ENCODE measurements around the gene OIP5. TPM values are rescaled to one million over a fixed set of nuclear protein-coding genes. Genes with fewer than 3 reads are reported as not detected.

OIP5 gene
- polyA plus RNA-seq (2013, experiment 1 of 2), result 32.9 TPM
- 32.6 TPM for polyA plus RNA-seq (2013, experiment 2 of 2)

- Histone ChIP-seq H4K91ac (ENCODE audit: low read depth, low read length, poor library complexity) (no peak within 1 kb of the TSS), H3K23ac (ENCODE audit: low read depth, low read length, poor library complexity) (peak within 1 kb of the TSS; percentile 35), H3K14ac (ENCODE audit: low read length) (peak within 1 kb of the TSS; percentile 59), H3K27ac (replicated peaks; ENCODE audit: low read length) (peak within 1 kb of the TSS; percentile 88), H3K18ac (ENCODE audit: low read length) (peak within 1 kb of the TSS; percentile 90), H3K36me3 (replicated peaks in 1 of 2; ENCODE audit: control insufficient read depth in 2 of 2, insufficient read depth in 2 of 2, low read length in 2 of 2) (peaks cover 4 to 31% of the 10 kb centered on the region in 2 donors), H4K8ac (ENCODE audit: low read depth, low read length) (peak within 1 kb of the TSS; percentile 33), H3K4me3 (ENCODE audit: low read length in 2 of 2) (peak within 1 kb of the TSS; percentile 71 to 90), H2BK120ac (ENCODE audit: low read depth, low read length) (no peak within 1 kb of the TSS), H3K4ac (ENCODE audit: low read length) (no peak within 1 kb of the TSS), H3K4me2 (ENCODE audit: insufficient read depth, low read length, poor library complexity, severe bottlenecking) (peak within 1 kb of the TSS; percentile 68), H2AK5ac (ENCODE audit: low read depth, low read length) (no peak within 1 kb of the TSS), H2BK15ac (ENCODE audit: low read length) (no peak within 1 kb of the TSS), H2BK5ac (ENCODE audit: low read length) (peak within 1 kb of the TSS; percentile 69), H2AFZ (ENCODE audit: low read length) (peak within 1 kb of the TSS; percentile 95), H3K9me3 (replicated peaks in 1 of 2; ENCODE audit: control insufficient read depth in 2 of 2, insufficient read depth in 1 of 2, low read depth in 1 of 2, low read length in 2 of 2) (no peaks in the 10 kb centered on the region), H2BK12ac (ENCODE audit: low read length) (no peak within 1 kb of the TSS), H3K4me1 (ENCODE audit: control insufficient read depth in 2 of 2, insufficient read depth in 1 of 2, low read depth in 1 of 2, low read length in 2 of 2) (peaks cover 2 to 8% of the 10 kb centered on the region in 2 donors), H3K27me3 (ENCODE audit: control insufficient read depth in 3 of 3, insufficient read depth in 3 of 3, low read depth in 1 of 3, low read length in 3 of 3) (no peaks in the 10 kb centered on the region), H3K79me1 (ENCODE audit: low read depth, low read length) (no peaks in the 10 kb centered on the region), H3K9ac (ENCODE audit: low read depth, low read length, poor library complexity) (peak within 1 kb of the TSS; percentile 96)
- DNase-seq (ENCODE audit: low spot score), result peak; percentile 99
- WGBS, 2 donors (ENCODE audit: extremely low coverage in 2 of 2, insufficient read length in 2 of 2, insufficient replicate concordance in 1 of 2), result no CpG with 5 or more reads among the region's 64 CpGs
These were observed at the start of gene OIP5, which contains the start of gene NUSAP1 for GRCh38 chr15:41332194-41333025. Gene OIP5 (minus strand): TSS chr15:41332591. CDS start chr15:41332561, 30 bp downstream. Gene NUSAP1 (plus strand): TSS chr15:41332881. CDS start chr15:41332958, 77 bp downstream.

- no peak overlapping the region for H2BK120ac ChIP-seq (ENCODE audit: low read depth, low read length)
- no peak overlapping the region for H2BK15ac ChIP-seq (ENCODE audit: low read length)
- H3K9me3 ChIP-seq (replicated peaks in 1 of 2; ENCODE audit: control insufficient read depth in 2 of 2, insufficient read depth in 1 of 2, low read depth in 1 of 2, low read length in 2 of 2), result peaks cover 0 to 13% of the 10 kb centered on the region in 2 donors
- no peak overlapping the region for H3K23ac ChIP-seq (ENCODE audit: low read depth, low read length, poor library complexity)
- H2AFZ ChIP-seq (ENCODE audit: low read length), result no peak overlapping the region
- H3K4me2 ChIP-seq (ENCODE audit: insufficient read depth, low read length, poor library complexity, severe bottlenecking), result no peak overlapping the region
- H4K91ac ChIP-seq (ENCODE audit: low read depth, low read length, poor library complexity), result no peak overlapping the region
- H3K18ac ChIP-seq (ENCODE audit: low read length), result no peak overlapping the region
- no peak for DNase-seq (ENCODE audit: low spot score)
- H3K9ac ChIP-seq (ENCODE audit: low read depth, low read length, poor library complexity), result no peak overlapping the region
- H3K4ac ChIP-seq (ENCODE audit: low read length), result no peak overlapping the region
- no peak overlapping the region for H3K4me3 ChIP-seq (ENCODE audit: low read length in 2 of 2)
- no peaks in the 10 kb centered on the region for H3K79me1 ChIP-seq (ENCODE audit: low read depth, low read length)
- H3K4me1 ChIP-seq (ENCODE audit: control insufficient read depth in 2 of 2, insufficient read depth in 1 of 2, low read depth in 1 of 2, low read length in 2 of 2), result no peaks in the 10 kb centered on the region
- WGBS, 2 donors (ENCODE audit: extremely low coverage in 2 of 2, insufficient read length in 2 of 2, insufficient replicate concordance in 1 of 2), result no CpG with 5 or more reads among the region's 4 CpGs
- H2BK12ac ChIP-seq (ENCODE audit: low read length), result peak overlapping the region; percentile 16
- peaks cover 36 to 83% of the 10 kb centered on the region in 2 donors for H3K36me3 ChIP-seq (replicated peaks in 1 of 2; ENCODE audit: control insufficient read depth in 2 of 2, insufficient read depth in 2 of 2, low read length in 2 of 2)
- H4K8ac ChIP-seq (ENCODE audit: low read depth, low read length), result no peak overlapping the region
- H3K27ac ChIP-seq (replicated peaks; ENCODE audit: low read length), result no peak overlapping the region
- no peak overlapping the region for H2BK5ac ChIP-seq (ENCODE audit: low read length)
- H3K27me3 ChIP-seq (ENCODE audit: control insufficient read depth in 3 of 3, insufficient read depth in 3 of 3, low read depth in 1 of 3, low read length in 3 of 3), result no peaks in the 10 kb centered on the region
- no peak overlapping the region for H3K14ac ChIP-seq (ENCODE audit: low read length)
- no peak overlapping the region for H2AK5ac ChIP-seq (ENCODE audit: low read depth, low read length)
These were observed 45.6 kb upstream of the OIP5 start for GRCh38 chr15:41377978-41378377.

GRCh38 chr15:41367418-41367817 is 35.0 kb upstream of the OIP5 start:
- H3K18ac ChIP-seq (ENCODE audit: low read length), result no peak overlapping the region
- no peaks in the 10 kb centered on the region for H3K4me1 ChIP-seq (ENCODE audit: control insufficient read depth in 2 of 2, insufficient read depth in 1 of 2, low read depth in 1 of 2, low read length in 2 of 2)
- no peak overlapping the region for H3K14ac ChIP-seq (ENCODE audit: low read length)
- no peak overlapping the region for H4K91ac ChIP-seq (ENCODE audit: low read depth, low read length, poor library complexity)
- H2BK5ac ChIP-seq (ENCODE audit: low read length), result no peak overlapping the region
- no peak overlapping the region for H2AK5ac ChIP-seq (ENCODE audit: low read depth, low read length)
- peaks cover 4% of the 10 kb centered on the region for H3K79me1 ChIP-seq (ENCODE audit: low read depth, low read length)
- no peak overlapping the region for H2BK12ac ChIP-seq (ENCODE audit: low read length)
- no peak overlapping the region for H3K9ac ChIP-seq (ENCODE audit: low read depth, low read length, poor library complexity)
- H3K9me3 ChIP-seq (replicated peaks in 1 of 2; ENCODE audit: control insufficient read depth in 2 of 2, insufficient read depth in 1 of 2, low read depth in 1 of 2, low read length in 2 of 2), result no peaks in the 10 kb centered on the region
- H3K23ac ChIP-seq (ENCODE audit: low read depth, low read length, poor library complexity), result no peak overlapping the region
- no peak overlapping the region for H3K4me3 ChIP-seq (ENCODE audit: low read length in 2 of 2)
- no peak for DNase-seq (ENCODE audit: low spot score)
- no peak overlapping the region for H3K4ac ChIP-seq (ENCODE audit: low read length)
- H2BK15ac ChIP-seq (ENCODE audit: low read length), result no peak overlapping the region
- H4K8ac ChIP-seq (ENCODE audit: low read depth, low read length), result no peak overlapping the region
- H2AFZ ChIP-seq (ENCODE audit: low read length), result no peak overlapping the region
- no peaks in the 10 kb centered on the region for H3K27me3 ChIP-seq (ENCODE audit: control insufficient read depth in 3 of 3, insufficient read depth in 3 of 3, low read depth in 1 of 3, low read length in 3 of 3)
- no peak overlapping the region for H3K4me2 ChIP-seq (ENCODE audit: insufficient read depth, low read length, poor library complexity, severe bottlenecking)
- no peak overlapping the region for H2BK120ac ChIP-seq (ENCODE audit: low read depth, low read length)
- peaks cover 44 to 98% of the 10 kb centered on the region in 2 donors for H3K36me3 ChIP-seq (replicated peaks in 1 of 2; ENCODE audit: control insufficient read depth in 2 of 2, insufficient read depth in 2 of 2, low read length in 2 of 2)
- no CpG with 5 or more reads among the region's 3 CpGs for WGBS, 2 donors (ENCODE audit: extremely low coverage in 2 of 2, insufficient read length in 2 of 2, insufficient replicate concordance in 1 of 2)
- H3K27ac ChIP-seq (replicated peaks; ENCODE audit: low read length), result no peak overlapping the region

GRCh38 chr15:41354371-41354770 is 22.0 kb upstream of the OIP5 start:
- no peak overlapping the region for H2BK12ac ChIP-seq (ENCODE audit: low read length)
- no peak overlapping the region for H2AFZ ChIP-seq (ENCODE audit: low read length)
- no peak for DNase-seq (ENCODE audit: low spot score)
- WGBS, 2 donors (ENCODE audit: extremely low coverage in 2 of 2, insufficient read length in 2 of 2, insufficient replicate concordance in 1 of 2), result no CpG with 5 or more reads among the region's 10 CpGs
- H2BK5ac ChIP-seq (ENCODE audit: low read length), result no peak overlapping the region
- H2AK5ac ChIP-seq (ENCODE audit: low read depth, low read length), result no peak overlapping the region
- no peak overlapping the region for H3K4ac ChIP-seq (ENCODE audit: low read length)
- H3K36me3 ChIP-seq (replicated peaks in 1 of 2; ENCODE audit: control insufficient read depth in 2 of 2, insufficient read depth in 2 of 2, low read length in 2 of 2), result peaks cover 39 to 98% of the 10 kb centered on the region in 2 donors
- no peaks in the 10 kb centered on the region for H3K4me1 ChIP-seq (ENCODE audit: control insufficient read depth in 2 of 2, insufficient read depth in 1 of 2, low read depth in 1 of 2, low read length in 2 of 2)
- no peak overlapping the region for H3K18ac ChIP-seq (ENCODE audit: low read length)
- no peak overlapping the region for H3K9ac ChIP-seq (ENCODE audit: low read depth, low read length, poor library complexity)
- H2BK15ac ChIP-seq (ENCODE audit: low read length), result no peak overlapping the region
- H3K4me2 ChIP-seq (ENCODE audit: insufficient read depth, low read length, poor library complexity, severe bottlenecking), result no peak overlapping the region
- no peaks in the 10 kb centered on the region for H3K27me3 ChIP-seq (ENCODE audit: control insufficient read depth in 3 of 3, insufficient read depth in 3 of 3, low read depth in 1 of 3, low read length in 3 of 3)
- peaks cover 2% of the 10 kb centered on the region for H3K79me1 ChIP-seq (ENCODE audit: low read depth, low read length)
- no peak overlapping the region for H3K27ac ChIP-seq (replicated peaks; ENCODE audit: low read length)
- H3K4me3 ChIP-seq (ENCODE audit: low read length in 2 of 2), result no peak overlapping the region
- H4K8ac ChIP-seq (ENCODE audit: low read depth, low read length), result no peak overlapping the region
- no peak overlapping the region for H3K14ac ChIP-seq (ENCODE audit: low read length)
- H3K9me3 ChIP-seq (replicated peaks in 1 of 2; ENCODE audit: control insufficient read depth in 2 of 2, insufficient read depth in 1 of 2, low read depth in 1 of 2, low read length in 2 of 2), result no peaks in the 10 kb centered on the region
- no peak overlapping the region for H3K23ac ChIP-seq (ENCODE audit: low read depth, low read length, poor library complexity)
- no peak overlapping the region for H2BK120ac ChIP-seq (ENCODE audit: low read depth, low read length)
- H4K91ac ChIP-seq (ENCODE audit: low read depth, low read length, poor library complexity), result no peak overlapping the region

Data from neuronal stem cell (in vitro differentiated cells).